Mucosa of descending colon (tissue), 3 donors: Measurements from ENCODE around the gene TM4SF1. TPM values are rescaled to one million over a fixed set of nuclear protein-coding genes. Genes with fewer than 3 reads are reported as not detected.

ENCODE experiments used
- ATAC-seq: fragments of 200-7000 bp; cut with Tn5 transposase; one replicate; pipeline ENCODE4 v1.9.1; 2020; ENCODE audit warnings: mild to moderate bottlenecking, moderate library complexity
- DNase-seq, 3 donors: peaks; one replicate each; pipeline ENCODE4 v3.0.0-alpha.2; 2020
- H3K36me3 ChIP-seq: fragments of 200-600 bp; one replicate; pipeline ENCODE4 v1.8.0; 2021; ENCODE audit warnings: low read depth, mild to moderate bottlenecking
- H3K4me1 ChIP-seq: fragments of 200-600 bp; one replicate; pipeline ENCODE4 v1.8.0; 2021; ENCODE audit warnings: low read depth, mild to moderate bottlenecking
- H3K4me3 ChIP-seq: fragments of 200-600 bp; one replicate; pipeline ENCODE4 v1.8.0; 2021; ENCODE audit warnings: mild to moderate bottlenecking
- H3K9me3 ChIP-seq: fragments of 200-600 bp; one replicate; pipeline ENCODE4 v1.8.0; 2021; ENCODE audit warnings: mild to moderate bottlenecking
- intact Hi-C, 2 donors: fragments of 100-400 bp; cut with DNase I in 1 of 2; cut with micrococcal nuclease in 1 of 2; formaldehyde crosslinking; loops; one replicate each; pipeline versions ENCODE4 v1.11.0 to v1.11.1; 2022; cut with DNase I, micrococcal nuclease
- total RNA-seq, 3 donors: library from RNA; stranded (reverse); fragmentation: NEBNext Ultra II Directional in 2 of 3; extraction: Animal tissue kit (Norgen Biotek cat#: 25700) in 2 of 3; gene quantifications; one replicate each; pipeline versions ENCODE4 v1.2.1 to v1.2.4, GENCODE V29; 2021 to 2023
- TF ChIP-seq, protein P1 (sequence below): fragments of 200-600 bp; IDR thresholded peaks from one replicate; pipeline ENCODE4 v1.8.0; 2022; ENCODE audit warnings: antibody characterized with exemption, mild to moderate bottlenecking
- donor health status: DM: no; HTN: no; CAD: no; lungs with moderate emphysema.
- donor health status: DM: no; HTN: no; CAD: no.
- donor health status: DM: no; HTN: yes; CAD: no.

TM4SF1 gene
- total RNA-seq, 3 donors from 2014 or later, result 22.7 to 87.8 (median 24.9) TPM

DNA sequence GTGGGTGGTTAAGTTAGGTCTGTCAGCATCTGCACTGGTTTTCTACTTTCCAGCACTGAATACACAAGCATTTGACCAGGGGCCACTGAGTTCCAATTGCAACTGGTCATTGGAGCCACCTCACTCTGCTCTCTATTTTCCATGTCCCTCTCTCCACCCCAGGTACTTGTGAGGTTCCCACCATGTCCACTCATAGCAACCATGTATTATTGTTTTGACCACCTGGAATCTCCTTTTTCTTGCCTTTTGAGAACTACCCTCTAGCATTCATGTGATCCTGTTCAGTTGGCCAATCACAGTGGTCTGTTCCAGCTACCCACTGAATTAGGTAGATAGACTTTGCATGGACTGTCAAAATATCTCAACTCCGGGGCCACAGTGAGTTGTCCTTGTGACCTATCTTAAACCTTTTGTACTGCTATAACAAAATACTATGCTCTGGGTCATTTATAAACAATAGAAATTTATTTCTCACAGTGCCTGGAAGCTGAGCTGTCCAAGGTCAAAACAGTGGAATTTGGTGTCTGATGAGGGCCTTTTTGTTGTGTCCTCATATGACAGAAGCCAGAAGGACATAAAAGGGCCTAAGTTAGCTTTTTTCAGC lies 23.8 kb downstream of the TM4SF1 start:
- Histone ChIP-seq H3K9me3 (no peaks in the 10 kb centered on the region), H3K4me1 (no peaks in the 10 kb centered on the region), H3K4me3 (no peak overlapping the region), H3K36me3 (no peaks in the 10 kb centered on the region)
- TF ChIP-seq, protein P1, sequence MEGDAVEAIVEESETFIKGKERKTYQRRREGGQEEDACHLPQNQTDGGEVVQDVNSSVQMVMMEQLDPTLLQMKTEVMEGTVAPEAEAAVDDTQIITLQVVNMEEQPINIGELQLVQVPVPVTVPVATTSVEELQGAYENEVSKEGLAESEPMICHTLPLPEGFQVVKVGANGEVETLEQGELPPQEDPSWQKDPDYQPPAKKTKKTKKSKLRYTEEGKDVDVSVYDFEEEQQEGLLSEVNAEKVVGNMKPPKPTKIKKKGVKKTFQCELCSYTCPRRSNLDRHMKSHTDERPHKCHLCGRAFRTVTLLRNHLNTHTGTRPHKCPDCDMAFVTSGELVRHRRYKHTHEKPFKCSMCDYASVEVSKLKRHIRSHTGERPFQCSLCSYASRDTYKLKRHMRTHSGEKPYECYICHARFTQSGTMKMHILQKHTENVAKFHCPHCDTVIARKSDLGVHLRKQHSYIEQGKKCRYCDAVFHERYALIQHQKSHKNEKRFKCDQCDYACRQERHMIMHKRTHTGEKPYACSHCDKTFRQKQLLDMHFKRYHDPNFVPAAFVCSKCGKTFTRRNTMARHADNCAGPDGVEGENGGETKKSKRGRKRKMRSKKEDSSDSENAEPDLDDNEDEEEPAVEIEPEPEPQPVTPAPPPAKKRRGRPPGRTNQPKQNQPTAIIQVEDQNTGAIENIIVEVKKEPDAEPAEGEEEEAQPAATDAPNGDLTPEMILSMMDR, result no peak
- ATAC-seq (no peak), DNase-seq (no peak)
- intact Hi-C loops, result loop anchor here in 1 of 2 donors (5.0 kb wide), 1 partner anchor 129 kb away; no protein-coding TSS in a partner anchor

DNA sequence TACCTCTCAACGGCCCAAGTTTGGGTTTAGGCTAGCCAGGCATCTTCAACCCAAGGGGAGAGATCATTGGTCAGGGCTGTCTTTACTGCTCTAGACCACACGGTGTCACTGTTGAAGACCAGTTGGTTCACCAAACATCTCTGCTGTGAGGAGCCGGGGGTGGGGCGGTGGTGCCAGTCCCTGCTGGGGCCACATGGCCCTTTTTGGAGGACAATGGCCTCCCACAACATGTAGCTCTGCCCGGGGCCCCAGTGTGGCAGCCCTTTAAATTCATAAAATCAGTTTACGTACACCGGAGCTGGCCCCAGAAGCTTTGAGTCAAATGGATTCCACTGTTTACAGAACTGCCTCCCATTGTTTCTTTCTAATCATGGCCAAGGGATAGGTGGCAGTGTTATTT lies 24.9 kb downstream of the TM4SF1 start:
- no peaks in the 10 kb centered on the region for H3K36me3 ChIP-seq
- no peaks in the 10 kb centered on the region for H3K4me1 ChIP-seq
- H3K9me3 ChIP-seq, result no peaks in the 10 kb centered on the region
- ATAC-seq, result peak; percentile 92
- TF ChIP-seq, protein P1, result no peak
- peak; percentile 52 to 57 (median 54) for DNase-seq
- intact Hi-C loops, result loop anchor here in 1 of 2 donors (5.0 kb wide), 1 partner anchor 130 kb away; no protein-coding TSS in a partner anchor
- no peak overlapping the region for H3K4me3 ChIP-seq

DNA sequence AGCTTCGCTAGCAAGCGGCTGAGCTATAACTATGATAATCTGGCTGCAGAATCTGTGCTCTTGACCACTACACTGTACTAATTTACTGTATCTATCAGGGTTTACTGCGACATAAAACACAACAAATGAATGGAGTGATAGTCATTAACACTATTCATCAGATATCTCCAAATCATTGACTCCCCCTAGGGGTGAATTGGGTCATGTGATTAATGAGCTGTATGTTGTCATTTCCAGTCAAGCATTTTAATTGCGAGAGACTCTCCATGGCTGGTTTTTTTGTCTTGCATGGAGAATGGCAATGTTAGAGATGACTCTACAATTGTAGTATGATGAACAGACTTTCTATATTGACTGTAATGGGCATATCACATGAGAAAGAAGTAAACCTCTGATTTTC lies 33.5 kb downstream of the TM4SF1 start:
- Histone ChIP-seq H3K9me3 (no peaks in the 10 kb centered on the region), H3K4me3 (no peak overlapping the region), H3K36me3 (no peaks in the 10 kb centered on the region), H3K4me1 (peaks cover 8% of the 10 kb centered on the region)
- intact Hi-C loops, result no loop called here
- ATAC-seq, result no peak
- TF ChIP-seq, protein P1, result no peak
- no peak for DNase-seq

DNA sequence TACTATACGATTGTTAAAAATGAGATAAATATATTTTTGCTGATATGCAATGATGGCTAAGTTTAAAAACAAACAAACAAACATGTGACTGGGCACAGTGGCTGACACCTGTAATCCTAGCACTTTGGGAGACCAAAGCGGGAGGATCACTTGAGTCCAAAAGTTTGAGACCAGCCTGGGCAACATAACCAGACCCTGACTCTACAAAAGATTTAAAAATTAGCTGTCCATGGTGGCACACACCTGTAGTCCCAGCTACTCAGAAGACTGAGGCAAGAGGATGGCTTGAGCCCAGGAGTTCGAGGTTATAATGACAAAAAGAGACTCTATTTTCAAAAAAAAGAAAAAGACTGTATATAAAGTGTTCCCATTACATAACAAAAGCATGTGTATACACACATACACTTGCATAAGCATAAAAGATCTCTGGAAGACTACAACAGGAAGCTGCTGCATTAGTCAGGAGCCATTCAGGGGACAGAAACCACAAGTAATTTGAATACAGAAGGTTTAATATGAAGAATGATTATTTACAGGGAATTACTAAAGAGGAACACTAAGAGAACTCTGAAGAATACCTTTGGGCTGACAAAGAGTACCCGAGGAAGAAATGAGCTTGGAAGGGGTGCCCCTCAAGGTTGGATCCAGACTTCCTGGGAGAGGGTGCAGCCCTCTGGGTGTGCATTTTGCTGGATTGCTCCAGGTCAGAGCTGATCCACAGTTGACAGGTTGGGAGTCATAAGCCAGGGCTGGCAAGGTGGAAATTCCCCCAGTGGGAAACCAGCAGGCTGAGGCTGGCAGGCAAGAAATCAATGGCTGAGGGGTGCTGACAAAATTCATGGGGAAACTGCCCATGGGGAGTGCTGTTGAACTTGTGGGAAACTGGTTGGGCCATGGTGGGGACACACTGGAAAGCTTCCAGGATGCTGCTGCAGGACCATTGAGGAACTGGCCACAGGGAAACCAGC lies 34.8 kb downstream of the TM4SF1 start:
- DNase-seq (no peak), ATAC-seq (peak; percentile 21)
- intact Hi-C loops, result no loop called here
- Histone ChIP-seq H3K9me3 (no peaks in the 10 kb centered on the region), H3K4me1 (peaks cover 8% of the 10 kb centered on the region), H3K36me3 (no peaks in the 10 kb centered on the region), H3K4me3 (no peak overlapping the region)
- TF ChIP-seq, protein P1, result no peak

DNA sequence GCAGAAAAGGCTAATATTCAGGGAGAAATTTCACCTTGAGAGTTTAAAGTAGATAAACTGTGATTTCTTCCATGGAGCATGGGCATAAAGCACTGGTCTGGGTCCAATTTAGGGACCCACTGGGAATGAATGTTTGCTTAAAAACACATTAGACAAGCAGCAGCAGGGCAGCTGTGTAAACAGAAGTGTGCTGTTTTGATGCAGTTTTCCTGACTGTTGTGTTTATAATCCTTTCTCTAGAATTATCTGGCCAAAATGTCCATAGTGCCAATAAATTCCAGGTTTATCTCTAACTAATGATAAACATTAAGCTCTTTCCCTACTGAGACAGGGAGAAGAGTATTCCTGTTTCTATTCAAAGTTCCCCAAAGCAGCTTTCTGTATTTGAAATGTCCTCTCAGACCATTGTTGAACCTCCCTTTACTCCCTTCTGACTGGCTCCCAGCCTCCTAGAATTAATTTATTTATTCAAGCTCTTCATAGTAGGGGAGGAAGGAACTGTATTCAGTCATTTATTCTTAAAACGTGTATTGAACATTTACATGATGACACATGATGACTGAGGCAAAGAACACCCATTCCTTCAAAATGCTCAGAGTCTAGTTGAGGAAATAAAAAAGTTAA lies 37.0 kb downstream of the TM4SF1 start:
- ATAC-seq (peak; percentile 37), DNase-seq (no peak)
- H3K4me1 ChIP-seq, result peaks cover 8% of the 10 kb centered on the region
- intact Hi-C loops, result no loop called here
- H3K4me3 ChIP-seq, result no peak overlapping the region
- no peaks in the 10 kb centered on the region for H3K36me3 ChIP-seq
- TF ChIP-seq, protein P1, result no peak
- no peaks in the 10 kb centered on the region for H3K9me3 ChIP-seq
